GM19467 (cell line): ENCODE measurements around the gene CCNYL1.
A peak's percentile ranks its signal among the peaks of the same experiment; 100 is the strongest.
"Not testable (repeated sequence)": the region's sequence is repeated elsewhere in the genome, so short reads cannot be mapped to it uniquely, and the experiment has no call there.

ENCODE experiments used
- ATAC-seq: cut with Tn5 transposase; IDR thresholded peaks from one replicate; pipeline ENCODE4 v1.9.1; 2021; ENCODE audit warnings: mild to moderate bottlenecking, moderate library complexity; ENCODE audit not compliant: unreplicated experiment

CCNYL1 gene

GRCh38 chr2:207734264-207734635, 22.8 kb downstream of the CCNYL1 start:
- no peak for ATAC-seq

- no peak for ATAC-seq
Observed at GRCh38 chr2:207734636-207735512, 23.4 kb downstream of the CCNYL1 start.

- ATAC-seq, result not testable (repeated sequence)
Observed at GRCh38 chr2:207735513-207735859, 24.0 kb downstream of the CCNYL1 start.

DNA sequence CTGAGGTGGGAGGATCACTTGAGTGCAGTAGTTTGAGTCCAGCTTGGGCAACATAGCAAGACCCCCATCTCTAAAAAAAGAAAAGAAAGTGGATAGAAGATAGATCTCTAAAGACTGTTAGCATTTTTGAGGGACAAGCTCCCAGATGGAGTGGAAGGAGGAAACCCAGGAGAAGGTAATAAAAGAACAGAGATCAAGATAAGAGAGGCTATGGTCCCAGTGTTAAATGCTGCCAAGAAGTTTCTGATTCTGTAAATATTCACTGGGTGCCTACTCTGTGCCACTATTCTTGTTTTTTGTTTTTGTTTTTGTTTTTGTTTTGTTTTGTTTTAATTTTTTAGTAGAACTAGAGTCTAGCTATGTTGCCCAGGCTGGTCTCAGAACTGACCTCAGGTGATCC, 32.1 kb downstream of the CCNYL1 start:
- no peak for ATAC-seq

- ATAC-seq, result no peak
Observed at GRCh38 chr2:207744050-207744449, 32.6 kb downstream of the CCNYL1 start.

DNA sequence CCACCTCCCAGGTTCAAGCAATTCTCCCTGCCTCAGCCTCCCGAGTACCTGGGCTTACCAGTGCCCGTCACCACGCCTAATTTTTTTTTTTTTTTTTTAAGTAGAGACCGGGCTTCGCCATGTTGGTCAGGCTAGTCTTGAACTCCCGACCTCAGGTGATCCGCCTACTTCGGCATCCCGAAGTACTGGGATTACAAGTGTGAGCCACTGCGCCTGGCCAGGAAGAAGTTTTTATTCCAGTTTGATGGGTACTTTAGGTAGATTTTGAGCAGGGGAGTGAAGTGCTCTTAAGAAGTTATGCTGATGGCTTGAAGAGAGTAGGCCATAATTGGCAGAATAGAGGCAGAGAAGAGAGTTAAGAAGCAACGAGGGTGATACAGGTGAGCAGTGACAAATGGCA, 33.0 kb downstream of the CCNYL1 start:
- ATAC-seq, result no peak

GRCh38 chr2:207746131-207746530, 34.7 kb downstream of the CCNYL1 start:
- peak; percentile 83 for ATAC-seq

GRCh38 chr2:207747653-207748560, 36.5 kb downstream of the CCNYL1 start:
- ATAC-seq, result no peak

- no peak for ATAC-seq
Observed at GRCh38 chr2:207748993-207749392, 37.6 kb downstream of the CCNYL1 start.

DNA sequence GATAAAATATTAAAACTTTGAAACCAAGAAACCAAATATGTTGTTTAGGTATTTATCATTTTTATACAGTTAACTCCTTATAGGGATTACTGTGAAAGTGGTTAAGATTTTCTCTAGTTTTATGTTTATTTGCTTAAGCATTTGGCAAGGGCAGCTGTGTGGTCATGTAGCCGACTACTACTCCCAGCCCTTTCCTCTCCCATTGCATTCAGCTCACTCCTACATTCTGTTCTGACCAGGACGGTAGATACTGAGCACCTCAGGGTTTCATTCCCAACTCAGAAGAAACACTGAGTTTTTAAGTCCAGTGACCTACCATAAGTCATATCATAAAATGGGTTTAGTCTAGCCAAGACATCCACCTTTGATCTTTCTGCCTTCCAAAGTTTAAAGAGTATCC, 38.4 kb downstream of the CCNYL1 start:
- ATAC-seq, result no peak

- no peak for ATAC-seq
Observed at GRCh38 chr2:207750345-207750744, 38.9 kb downstream of the CCNYL1 start.

DNA sequence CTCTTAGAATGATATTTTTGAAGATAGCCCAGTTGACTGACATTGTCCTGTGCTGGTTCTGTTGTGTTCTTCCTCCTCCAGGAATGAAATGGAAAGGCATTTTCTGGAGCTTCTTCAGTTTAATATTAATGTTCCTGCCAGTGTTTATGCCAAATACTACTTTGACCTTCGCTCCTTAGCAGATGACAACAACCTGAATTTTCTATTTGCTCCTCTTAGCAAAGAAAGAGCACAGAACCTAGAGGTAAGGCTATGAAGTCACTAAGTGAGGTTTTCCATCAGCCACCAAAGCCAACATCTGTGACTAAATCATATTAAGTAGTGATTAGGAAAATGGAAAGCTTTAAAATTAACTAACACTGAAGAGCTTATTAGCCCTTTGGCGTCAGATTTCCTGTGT, 39.4 kb downstream of the CCNYL1 start:
- ATAC-seq, result no peak

- not testable (repeated sequence) for ATAC-seq
Observed at GRCh38 chr2:207753688-207754087, 42.2 kb downstream of the CCNYL1 start.

DNA sequence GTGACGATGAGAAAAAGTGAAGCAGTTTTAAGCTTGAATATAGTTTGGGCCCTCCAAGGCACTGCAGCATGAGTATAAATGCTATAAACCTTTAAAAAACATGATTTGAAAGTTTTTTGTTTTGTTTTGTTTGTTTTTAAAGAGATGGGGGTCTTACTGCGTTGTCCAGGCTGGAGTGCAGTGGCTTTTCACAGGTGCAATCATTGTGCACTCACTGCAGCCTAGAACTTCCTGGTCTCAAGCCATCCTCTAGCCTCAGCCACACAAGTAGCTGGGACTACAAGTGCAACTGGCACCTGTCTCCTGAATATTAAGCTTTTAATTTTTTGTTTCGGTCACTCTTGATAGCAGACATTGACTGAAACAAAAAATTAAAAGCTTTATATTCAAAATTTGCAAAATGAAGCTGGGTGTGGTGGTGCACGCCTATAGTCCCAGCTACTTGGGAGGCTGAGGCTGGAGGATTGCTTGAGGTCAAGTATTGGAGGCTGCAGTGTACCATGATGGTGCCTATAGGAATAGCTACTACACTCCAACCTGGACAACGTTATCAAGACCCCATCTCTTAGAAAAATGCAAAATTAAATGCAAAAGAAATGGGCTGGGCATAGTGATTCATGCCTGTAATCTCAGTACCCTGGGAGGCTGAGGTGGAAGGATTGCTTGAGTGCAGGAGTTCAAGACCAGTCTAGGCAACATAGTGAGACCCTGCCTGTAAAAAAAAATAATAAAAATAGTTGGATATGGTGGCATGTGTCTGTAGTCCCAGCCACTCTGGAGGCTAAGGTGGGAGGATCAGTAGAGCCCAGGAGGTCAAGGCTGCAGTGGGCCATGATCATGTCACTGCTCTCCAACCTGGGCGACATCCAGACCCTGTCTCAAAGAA, 43.3 kb downstream of the CCNYL1 start:
- ATAC-seq, result no peak

- no peak for ATAC-seq
Observed at GRCh38 chr2:207758025-207758424, 46.6 kb downstream of the CCNYL1 start.

DNA sequence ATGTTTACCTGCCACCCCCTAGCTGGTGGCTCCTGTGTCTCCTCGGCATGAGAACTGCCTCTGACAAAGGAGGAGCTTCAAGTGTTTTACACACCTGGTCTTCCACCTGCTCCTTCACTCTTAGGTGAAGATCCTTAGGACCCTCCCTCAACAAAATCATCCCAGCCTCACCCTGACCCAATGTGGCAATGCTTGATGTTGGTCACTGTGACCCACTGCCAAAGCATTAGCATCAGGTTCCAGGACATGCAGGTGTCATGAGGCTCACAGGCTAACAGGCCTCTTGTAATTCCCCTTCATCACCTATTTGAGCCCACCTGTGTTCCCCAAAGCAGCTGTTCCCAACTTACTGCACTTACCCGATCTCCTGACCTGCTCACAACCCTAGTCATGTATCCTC, 48.5 kb downstream of the CCNYL1 start:
- ATAC-seq, result no peak

- ATAC-seq, result no peak
Observed at GRCh38 chr2:207760453-207760852, 49.0 kb downstream of the CCNYL1 start.

DNA sequence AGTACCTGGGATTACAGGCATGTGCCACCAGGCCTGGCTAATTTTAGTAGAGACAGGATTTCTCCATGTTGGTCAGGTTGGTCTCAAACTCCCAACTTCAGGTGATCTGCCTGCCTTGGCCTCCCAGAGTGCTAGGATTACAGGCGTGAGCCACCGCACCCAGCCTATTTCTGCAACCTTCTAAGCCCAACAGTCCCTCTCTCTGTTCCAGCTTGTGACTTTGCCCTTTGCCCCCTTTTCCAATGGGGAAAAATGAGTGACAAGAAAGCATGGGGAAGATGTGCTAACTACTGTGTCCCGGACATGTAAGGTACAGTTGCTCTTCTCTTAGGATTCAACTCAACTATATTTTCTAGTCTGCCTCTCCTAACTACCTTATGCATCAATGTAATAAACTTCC, 50.0 kb downstream of the CCNYL1 start:
- not testable (repeated sequence) for ATAC-seq

DNA sequence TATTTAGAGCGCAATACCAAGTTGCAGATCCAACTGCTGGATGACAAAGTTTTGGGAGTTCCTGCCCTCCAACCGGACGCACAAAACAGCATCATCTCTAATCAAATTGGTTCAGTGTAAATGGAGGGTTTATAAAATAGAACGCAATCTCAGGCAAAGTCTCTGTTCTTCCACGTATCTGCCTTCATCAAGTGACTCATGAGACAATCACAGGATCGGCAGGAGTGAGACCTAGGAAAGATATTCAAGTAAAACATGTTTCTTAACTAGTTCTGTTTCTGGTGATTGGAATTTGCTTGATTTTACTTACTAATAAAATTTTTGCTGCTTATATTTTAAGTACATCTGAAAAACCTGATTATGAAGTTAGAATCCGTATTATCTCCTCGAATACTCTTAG, 50.7 kb downstream of the CCNYL1 start:
- no peak for ATAC-seq

GRCh38 chr2:207763303-207763917, 52.0 kb downstream of the CCNYL1 start:
- ATAC-seq, result no peak
